CD4-positive, alpha-beta T cell treated with Interleukin-10 for 1 hour (primary cell): ENCODE measurements around the gene TSEN15.
"Not testable (repeated sequence)": the region's sequence is repeated elsewhere in the genome, so short reads cannot be mapped to it uniquely, and the experiment has no call there.

Source experiments
- DNase-seq: peaks from one replicate; pipeline ENCODE4 v3.0.0-alpha.2; 2020

The TSEN15 gene

DNA sequence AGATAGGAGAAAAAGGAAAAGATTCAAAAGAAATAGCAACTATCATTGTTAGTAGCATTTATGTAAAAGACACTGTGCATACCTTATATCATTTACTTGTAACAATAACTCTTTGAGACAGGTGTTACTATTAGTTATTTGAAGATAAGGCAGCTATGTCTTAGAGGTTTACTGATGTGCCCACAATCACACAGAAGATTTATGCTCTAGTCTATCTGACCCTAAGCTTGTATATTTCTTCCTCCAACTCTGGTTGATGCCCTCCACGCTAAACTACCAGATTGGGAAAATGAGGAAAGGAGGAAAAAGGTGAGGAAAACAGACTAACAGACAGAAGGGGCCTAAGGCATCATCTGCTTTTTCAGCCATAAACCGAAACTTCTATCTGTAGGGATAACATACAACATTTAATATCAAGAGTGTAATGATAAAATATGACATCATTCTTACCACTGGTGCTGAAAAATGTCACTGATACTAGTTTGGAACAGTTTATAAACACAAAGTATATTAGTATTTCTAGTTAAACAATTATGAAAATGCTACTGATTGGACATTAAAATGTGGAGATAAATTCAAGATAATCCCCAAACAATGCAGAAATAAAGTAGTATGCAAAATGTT is 19.1 kb upstream of the TSEN15 start:
- DNase-seq: no peak

- DNase-seq: no peak
Observed at GRCh38 chr1:184032930-184033418, 18.6 kb upstream of the TSEN15 start.

GRCh38 chr1:184033711-184034167 is 17.8 kb upstream of the TSEN15 start:
- no peak for DNase-seq

GRCh38 chr1:184034761-184035379 is 16.7 kb upstream of the TSEN15 start:
- DNase-seq: no peak

DNA sequence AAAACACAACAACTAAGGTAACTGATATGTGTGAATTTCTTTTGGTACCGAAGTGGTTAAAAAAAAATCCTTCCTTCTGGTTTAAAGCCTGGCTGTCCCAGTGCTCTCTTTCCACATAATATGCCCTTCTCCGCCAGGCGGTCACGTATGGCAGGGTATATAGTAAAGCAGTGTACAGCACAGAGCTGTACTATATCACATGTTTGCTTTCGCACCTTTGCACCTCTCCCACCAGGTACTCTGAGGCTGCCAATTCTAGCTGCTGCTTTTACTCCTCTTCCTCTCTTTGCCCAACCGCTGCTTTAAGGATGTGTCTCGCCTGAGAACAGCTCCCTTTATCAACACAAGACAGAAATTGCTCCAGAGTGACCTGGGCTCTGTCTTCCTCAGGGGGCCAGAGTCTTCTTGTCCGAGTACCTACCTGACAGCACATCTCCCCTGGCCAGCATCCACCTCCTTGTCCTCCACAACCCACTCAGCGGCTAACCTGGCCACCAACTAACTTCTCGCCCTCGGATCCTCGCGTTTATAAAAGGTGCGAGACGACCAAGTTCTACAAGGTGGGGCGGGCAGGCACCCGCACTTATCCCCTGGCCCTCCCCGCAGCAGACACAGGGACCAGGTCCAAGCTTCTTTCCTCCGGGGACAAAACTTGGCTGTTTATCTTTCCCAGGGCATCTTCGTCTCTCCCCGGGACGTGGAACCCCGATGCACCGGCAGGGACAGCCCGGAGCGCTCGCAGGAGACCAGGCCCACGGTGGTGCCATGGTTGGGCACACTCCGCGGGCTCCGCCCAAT is 15.6 kb upstream of the TSEN15 start:
- no peak for DNase-seq

DNA sequence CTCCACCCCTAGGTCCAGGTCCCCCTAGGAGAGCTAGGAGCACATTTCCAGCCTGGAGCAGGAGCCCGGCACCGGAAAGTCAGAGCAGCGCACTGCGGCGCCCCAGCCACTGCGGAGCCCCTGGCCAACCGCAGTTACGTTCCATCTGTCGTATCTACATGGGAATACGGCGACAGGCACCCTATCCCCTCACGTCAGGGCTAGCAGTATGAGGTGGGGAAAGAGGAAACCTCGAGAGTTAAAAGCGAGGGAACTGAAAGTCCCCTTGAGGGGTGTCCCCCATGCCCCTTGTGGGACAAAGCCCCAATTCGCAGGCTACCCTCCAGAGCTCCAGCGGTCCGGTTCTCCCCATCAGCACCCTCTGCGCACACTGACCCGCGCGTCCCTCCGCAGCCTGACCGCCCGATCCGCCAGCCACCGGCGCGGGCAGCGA is 15.0 kb upstream of the TSEN15 start:
- DNase-seq: no peak

- no peak for DNase-seq
Observed at GRCh38 chr1:184037849-184038591, 13.5 kb upstream of the TSEN15 start.

DNA sequence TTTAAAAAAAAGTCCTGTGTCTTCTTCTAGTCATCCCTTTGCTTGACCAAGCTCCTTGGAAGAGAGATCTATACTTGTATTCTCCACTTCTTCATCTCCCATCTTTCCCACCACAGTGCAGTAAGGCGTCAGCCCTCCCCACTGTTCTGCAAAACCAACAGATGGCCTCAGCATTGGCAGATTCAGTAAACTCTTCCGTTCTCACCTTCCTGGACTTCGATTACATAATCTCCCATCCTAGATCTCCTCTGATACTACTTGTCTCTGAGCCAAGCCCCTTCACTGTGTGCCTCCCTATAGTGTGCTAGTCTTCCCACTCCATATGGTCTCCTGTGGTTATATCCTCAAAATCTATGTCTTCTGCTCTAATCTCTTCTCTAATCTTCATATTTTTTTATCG is 12.4 kb upstream of the TSEN15 start:
- DNase-seq: no peak

DNA sequence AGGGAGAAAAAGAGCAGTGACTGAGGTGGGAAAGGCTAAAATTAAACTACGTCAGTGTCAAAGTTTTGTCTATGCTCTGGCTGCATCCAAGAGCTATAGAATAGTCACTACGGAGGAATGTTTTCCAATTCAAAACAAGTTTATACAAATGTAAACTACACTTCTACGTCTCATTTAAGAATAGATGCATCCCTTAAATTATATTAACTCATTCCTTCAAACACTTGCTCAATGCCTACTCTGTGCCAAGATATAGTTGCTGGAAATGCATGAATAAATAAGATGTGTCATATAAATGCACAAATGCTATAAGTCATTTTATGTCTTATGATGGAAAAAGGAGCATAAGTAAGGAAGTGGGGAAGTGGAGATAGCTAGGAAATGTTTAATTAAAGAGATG is 9.8 kb upstream of the TSEN15 start:
- no peak for DNase-seq

- DNase-seq: not testable (repeated sequence)
Observed at GRCh38 chr1:184043315-184043714, 8.2 kb upstream of the TSEN15 start.

DNA sequence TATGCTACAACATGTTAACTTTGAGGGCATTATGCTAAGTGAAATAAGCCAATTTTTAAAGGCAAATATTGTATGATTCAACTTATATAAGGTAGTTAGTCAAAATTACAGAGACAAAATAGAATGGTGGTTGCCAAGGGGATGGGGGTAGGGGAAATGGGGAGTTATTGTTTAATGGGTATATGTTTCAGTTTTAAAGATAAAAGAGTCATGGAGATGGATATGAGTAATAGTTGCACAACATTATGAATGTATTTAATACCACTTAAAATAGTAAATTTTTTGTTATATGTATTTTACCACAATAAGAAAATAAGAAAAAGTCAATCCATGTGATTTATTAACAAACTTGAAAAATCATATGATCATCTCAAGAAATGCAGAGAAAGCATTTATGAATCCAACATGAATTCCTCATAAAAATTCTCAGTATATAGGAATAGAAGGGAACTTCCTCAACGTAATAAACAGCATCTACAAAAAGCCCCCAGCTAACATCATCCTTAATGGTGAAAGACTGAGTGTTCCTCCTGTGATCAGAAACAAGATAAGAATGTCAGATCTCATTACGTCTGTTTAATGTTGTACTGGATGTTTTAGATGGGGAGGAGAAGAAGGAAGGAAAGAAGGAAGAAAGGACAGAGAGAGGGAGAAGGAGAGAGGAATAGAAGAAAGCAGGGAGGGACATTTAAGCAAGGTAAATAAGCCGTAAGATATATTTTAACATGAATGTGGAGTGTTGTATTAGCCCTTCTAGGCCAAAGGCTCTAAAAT is 6.7 kb upstream of the TSEN15 start:
- no peak for DNase-seq

DNA sequence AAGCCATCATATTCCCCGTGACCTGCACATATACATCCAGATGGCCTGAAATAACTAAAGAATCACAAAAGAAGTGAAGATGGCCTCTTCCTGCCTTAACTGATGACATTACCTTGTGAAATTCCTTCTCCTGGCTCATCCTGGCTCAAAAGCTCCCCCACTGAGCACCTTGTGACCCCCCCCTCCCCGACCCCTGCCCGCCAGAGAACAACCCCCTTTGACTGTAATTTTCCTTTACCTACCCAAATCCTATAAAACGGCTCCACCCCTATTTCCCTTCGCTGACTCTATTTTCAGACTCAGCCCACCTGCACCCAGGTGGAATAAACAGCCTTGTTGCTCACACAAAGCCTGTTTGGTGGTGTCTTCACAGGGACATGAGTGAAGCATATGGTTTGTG is 4.0 kb upstream of the TSEN15 start:
- not testable (repeated sequence) for DNase-seq

- DNase-seq: no peak
Observed at GRCh38 chr1:184048561-184049240, 2.8 kb upstream of the TSEN15 start.

- DNase-seq: no peak
Observed at GRCh38 chr1:184049291-184049690, 2.2 kb upstream of the TSEN15 start.

GRCh38 chr1:184049836-184050468 is 1.6 kb upstream of the TSEN15 start:
- no peak for DNase-seq

DNA sequence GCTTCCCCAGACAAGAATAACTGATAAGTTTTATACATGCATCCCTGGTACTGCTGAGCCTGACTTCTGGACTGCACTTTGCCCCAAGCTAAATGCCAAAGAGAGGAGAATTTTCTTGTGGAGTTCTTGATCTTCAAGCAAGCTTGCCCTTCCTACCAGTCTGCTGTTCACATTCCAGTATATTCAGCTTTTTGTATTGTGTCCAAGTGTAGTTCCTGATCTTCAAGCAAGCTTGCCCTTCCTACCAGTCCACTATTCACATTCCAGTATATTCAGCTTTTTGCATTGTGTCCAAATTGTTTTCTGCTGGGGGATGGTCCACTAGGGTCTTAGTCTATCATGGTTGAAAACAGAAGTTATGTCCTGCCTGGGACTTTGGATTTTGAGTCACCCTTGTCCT is 894 bp upstream of the TSEN15 start:
- DNase-seq: no peak

- no peak for DNase-seq
Observed at GRCh38 chr1:184051138-184051484, 419 bp upstream of the TSEN15 start.

- no peak for DNase-seq
Observed at GRCh38 chr1:184052194-184052559, 647 bp downstream of the TSEN15 start.

- DNase-seq: no peak
Observed at GRCh38 chr1:184052750-184053149, 1.2 kb downstream of the TSEN15 start.

- DNase-seq: no peak
Observed at GRCh38 chr1:184053881-184054280, 2.4 kb downstream of the TSEN15 start.

DNA sequence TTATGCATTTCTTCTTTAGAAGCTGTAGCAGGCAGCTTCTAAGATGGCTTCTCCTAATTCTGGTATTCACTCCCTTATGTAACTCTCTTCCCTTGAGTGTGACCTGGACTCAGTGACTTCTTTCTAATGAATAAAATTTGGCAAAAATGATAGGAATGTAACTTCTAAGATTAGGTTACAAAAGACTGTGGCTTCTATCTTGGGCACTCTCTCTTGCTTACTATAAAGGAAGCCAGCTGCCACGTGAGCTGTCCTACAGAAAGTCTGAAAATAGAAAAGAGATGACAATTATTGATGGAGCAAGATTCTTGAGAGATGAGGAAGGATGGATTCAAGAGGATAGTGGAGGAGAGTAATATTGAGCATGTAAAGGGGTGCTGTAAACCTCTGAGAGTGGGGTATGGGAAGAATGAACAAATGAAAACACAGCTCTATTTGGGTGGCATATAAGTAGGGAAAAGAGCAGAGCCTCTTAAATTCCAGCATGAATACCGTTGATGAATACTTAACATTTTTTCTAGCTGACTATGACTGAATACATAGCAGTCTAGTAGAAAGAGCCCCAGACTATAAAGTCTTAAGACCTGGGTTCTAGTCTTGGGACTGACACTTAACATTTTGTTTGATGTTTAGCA is 5.5 kb downstream of the TSEN15 start:
- no peak for DNase-seq
